WI38 (cell line): Measurements from ENCODE around the gene MAPRE2.

Experiments
- H3K4me3 ChIP-seq: 2 replicates; pipeline ENCODE4 v1.5.1; 2011; ENCODE audit warnings: low read depth, mild to moderate bottlenecking, control low read depth, low read length
- TF ChIP-seq, protein P1 (sequence below): IDR thresholded peaks from 2 replicates; pipeline ENCODE4 v1.5.1; 2012; ENCODE audit warnings: low read depth, mild to moderate bottlenecking, control low read depth, low read length

MAPRE2 gene

DNA sequence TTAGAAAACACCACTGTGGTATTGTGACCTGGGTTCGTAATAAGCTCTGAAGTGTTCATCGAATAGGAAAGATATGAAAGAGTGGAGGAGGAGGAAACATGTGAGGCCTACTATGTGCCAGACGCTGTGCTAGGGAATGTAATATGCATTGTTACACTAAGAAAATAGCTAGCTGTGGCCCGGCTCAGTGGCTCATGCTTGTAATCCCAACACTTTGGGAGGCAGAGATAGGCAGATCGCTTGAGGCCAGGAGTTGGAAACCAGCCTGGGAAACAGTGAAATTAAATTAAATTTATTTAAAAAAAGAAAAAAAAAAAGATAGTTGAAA lies 150.4 kb downstream of the MAPRE2 start:
- TF ChIP-seq, protein P1, sequence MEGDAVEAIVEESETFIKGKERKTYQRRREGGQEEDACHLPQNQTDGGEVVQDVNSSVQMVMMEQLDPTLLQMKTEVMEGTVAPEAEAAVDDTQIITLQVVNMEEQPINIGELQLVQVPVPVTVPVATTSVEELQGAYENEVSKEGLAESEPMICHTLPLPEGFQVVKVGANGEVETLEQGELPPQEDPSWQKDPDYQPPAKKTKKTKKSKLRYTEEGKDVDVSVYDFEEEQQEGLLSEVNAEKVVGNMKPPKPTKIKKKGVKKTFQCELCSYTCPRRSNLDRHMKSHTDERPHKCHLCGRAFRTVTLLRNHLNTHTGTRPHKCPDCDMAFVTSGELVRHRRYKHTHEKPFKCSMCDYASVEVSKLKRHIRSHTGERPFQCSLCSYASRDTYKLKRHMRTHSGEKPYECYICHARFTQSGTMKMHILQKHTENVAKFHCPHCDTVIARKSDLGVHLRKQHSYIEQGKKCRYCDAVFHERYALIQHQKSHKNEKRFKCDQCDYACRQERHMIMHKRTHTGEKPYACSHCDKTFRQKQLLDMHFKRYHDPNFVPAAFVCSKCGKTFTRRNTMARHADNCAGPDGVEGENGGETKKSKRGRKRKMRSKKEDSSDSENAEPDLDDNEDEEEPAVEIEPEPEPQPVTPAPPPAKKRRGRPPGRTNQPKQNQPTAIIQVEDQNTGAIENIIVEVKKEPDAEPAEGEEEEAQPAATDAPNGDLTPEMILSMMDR: no peak

DNA sequence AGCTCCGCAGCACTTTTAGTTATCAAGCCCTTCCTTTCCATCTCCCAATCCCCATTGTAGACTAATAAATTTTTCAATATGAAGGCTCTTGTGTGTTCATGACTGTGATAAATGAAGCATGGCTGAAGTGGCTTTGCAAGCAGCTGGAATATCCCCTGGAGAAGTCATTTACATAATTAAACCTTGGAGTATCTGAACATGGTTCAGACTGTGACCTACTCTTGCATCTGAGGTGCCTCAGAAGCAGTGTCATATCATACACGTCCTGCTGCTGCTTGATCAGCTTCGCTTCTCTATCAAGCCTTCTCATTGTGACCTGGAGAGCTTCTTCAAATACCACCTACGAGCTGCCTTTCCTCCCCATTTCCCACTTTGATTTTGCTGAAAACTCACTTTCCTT lies 151.2 kb downstream of the MAPRE2 start:
- no peak overlapping the region for H3K4me3 ChIP-seq
- TF ChIP-seq, protein P1: no peak

More for the DNA sequence above, 150.4 kb downstream of the MAPRE2 start:
- no peak overlapping the region for H3K4me3 ChIP-seq
